OCI-LY7 (cell line): ENCODE results near the gene SRSF7.

ENCODE experiments used
- CTCF ChIP-seq: fragments of 200-600 bp; sonication (generic); conservative IDR thresholded peaks from 2 replicates; pipeline ENCODE4 v1.5.1; 2014; ENCODE audit warnings: mild to moderate bottlenecking, antibody characterized with exemption, low read length, moderate library complexity, mixed read lengths
- EZH2phosphoT487 ChIP-seq: fragments of 200-600 bp; sonication (generic); IDR thresholded peaks from 2 replicates; pipeline ENCODE4 v1.6.1; 2018; ENCODE audit warnings: low read depth, borderline replicate concordance, mild to moderate bottlenecking, mixed run types, antibody characterized with exemption, low read length, moderate library complexity, mixed read lengths

GRCh38 chr2:38775921-38776225 lies 24.7 kb upstream of the SRSF7 start:
- TF ChIP-seq CTCF (no peak), EZH2phosphoT487 (no peak)
